ENCODE data around the gene PROM1.
A peak's percentile ranks its signal among the peaks of the same experiment; 100 is the strongest.

The PROM1 gene

GRCh38 chr4:16025268-16025667 lies 58.6 kb downstream of the PROM1 start:
- no peak for DNase-seq

- DNase-seq, result no peak
Observed at GRCh38 chr4:16023776-16024408, 59.9 kb downstream of the PROM1 start.

- DNase-seq, result no peak
Observed at GRCh38 chr4:16021804-16022560, 61.8 kb downstream of the PROM1 start.

GRCh38 chr4:16019649-16020048 lies 64.2 kb downstream of the PROM1 start:
- DNase-seq, result no peak

GRCh38 chr4:16018841-16019240 lies 65.0 kb downstream of the PROM1 start:
- DNase-seq, result no peak

GRCh38 chr4:16018061-16018676 lies 65.7 kb downstream of the PROM1 start:
- no peak for DNase-seq

- DNase-seq, result no peak
Observed at GRCh38 chr4:16016536-16016935, 67.3 kb downstream of the PROM1 start.

- no peak for DNase-seq
Observed at GRCh38 chr4:16011173-16011572, 72.7 kb downstream of the PROM1 start.

GRCh38 chr4:16009153-16009552 lies 74.7 kb downstream of the PROM1 start:
- DNase-seq, result no peak

GRCh38 chr4:16007471-16008095 lies 76.2 kb downstream of the PROM1 start:
- DNase-seq, result no peak

- DNase-seq, result peak; percentile 0
Observed at GRCh38 chr4:16006771-16007446, 76.9 kb downstream of the PROM1 start.

- DNase-seq, result no peak
Observed at GRCh38 chr4:16005676-16006075, 78.1 kb downstream of the PROM1 start.

GRCh38 chr4:16001484-16001858 lies 82.4 kb downstream of the PROM1 start:
- peak; percentile 45 for DNase-seq

GRCh38 chr4:16000708-16001483 lies 82.9 kb downstream of the PROM1 start:
- no peak for DNase-seq

- DNase-seq, result no peak
Observed at GRCh38 chr4:15996773-15997172, 87.0 kb downstream of the PROM1 start.

- DNase-seq, result no peak
Observed at GRCh38 chr4:15995826-15996225, 88.0 kb downstream of the PROM1 start.

- DNase-seq, result no peak
Observed at GRCh38 chr4:15992167-15992485, 91.7 kb downstream of the PROM1 start.

GRCh38 chr4:15990570-15991285 lies 93.1 kb downstream of the PROM1 start:
- no peak for DNase-seq

GRCh38 chr4:15989424-15989823 lies 94.4 kb downstream of the PROM1 start:
- DNase-seq, result no peak

- DNase-seq, result no peak
Observed at GRCh38 chr4:15988222-15988621, 95.6 kb downstream of the PROM1 start.

GRCh38 chr4:15986907-15987306 lies 96.9 kb downstream of the PROM1 start:
- no peak for DNase-seq

- no peak for DNase-seq
Observed at GRCh38 chr4:15983610-15984009, 100.2 kb downstream of the PROM1 start.
